NB4 (cell line): ENCODE data around the gene LPAR6.
A peak's percentile ranks its signal among the peaks of the same experiment; 100 is the strongest.

ENCODE experiments used
- DNase-seq: peaks from one replicate; pipeline ENCODE4 v3.0.0; 2010; ENCODE audit warnings: low read depth
- H3K4me3 ChIP-seq: one replicate; pipeline ENCODE4 v1.5.1; 2011; ENCODE audit warnings: mild to moderate bottlenecking, low read depth, low read length, moderate library complexity
- MYC ChIP-seq: IDR thresholded peaks from 2 replicates; pipeline ENCODE4 v1.6.1; 2011; ENCODE audit warnings: low read depth, low read length
- POLR2A ChIP-seq: IDR thresholded peaks from 2 replicates; pipeline ENCODE4 v1.6.1; 2011; ENCODE audit warnings: mild to moderate bottlenecking; ENCODE audit not compliant: insufficient read length; ENCODE audit errors: extremely low read depth
- TF ChIP-seq, protein P1 (sequence below): IDR thresholded peaks from one replicate; pipeline ENCODE4 v1.5.1; 2012; ENCODE audit warnings: low read depth, low read length
- TF ChIP-seq, protein P2 (sequence below): IDR thresholded peaks from 2 replicates; pipeline ENCODE4 v1.6.1; 2011; ENCODE audit warnings: low read depth, low read length

The LPAR6 gene

DNA sequence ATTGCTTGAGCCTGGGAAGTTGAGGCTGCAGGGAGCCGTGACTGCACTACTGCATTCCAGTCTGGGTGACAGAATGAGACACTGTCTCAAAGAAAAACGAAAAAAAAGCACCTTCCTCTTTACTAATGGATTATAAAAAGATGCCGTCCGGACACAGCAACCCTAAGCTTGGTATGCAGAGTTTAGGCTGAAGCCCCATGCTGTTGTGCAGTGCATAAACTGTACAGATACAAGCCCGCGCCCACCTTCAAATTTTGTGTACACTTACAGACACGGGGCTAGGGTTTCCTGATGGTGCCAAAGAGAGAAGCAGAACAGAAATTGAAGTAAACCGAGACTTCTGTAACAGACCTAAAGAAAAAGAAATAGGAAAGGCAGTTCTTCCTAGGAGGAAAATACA is 9.0 kb downstream of the LPAR6 start:
- H3K4me3 ChIP-seq, result no peak overlapping the region

DNA sequence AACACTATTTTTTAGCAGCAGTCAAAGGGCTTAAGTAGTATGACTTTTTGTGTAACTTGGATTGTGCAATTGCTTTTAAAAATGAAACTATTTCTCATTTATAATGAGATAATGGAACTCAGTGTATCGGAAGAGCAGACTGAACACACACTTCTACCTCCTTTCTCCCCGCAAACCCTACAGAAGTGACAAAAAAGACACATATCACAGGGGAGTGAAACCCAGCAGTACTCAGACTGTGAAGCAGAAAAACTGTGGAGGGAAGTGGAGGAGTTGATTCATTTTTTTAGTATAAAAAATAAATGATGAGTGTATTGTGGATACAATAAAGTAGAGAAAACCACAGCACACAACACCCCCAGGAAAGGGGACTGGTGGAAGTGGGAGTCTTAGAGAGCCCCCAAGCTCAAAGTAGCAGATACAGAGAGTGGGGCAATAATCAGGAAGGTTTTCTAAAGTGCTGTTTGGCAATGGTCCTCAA is 9.7 kb downstream of the LPAR6 start:
- no peak overlapping the region for H3K4me3 ChIP-seq

More for the DNA sequence above, 9.0 kb downstream of the LPAR6 start:
- no peak for DNase-seq
- TF ChIP-seq, protein P1, sequence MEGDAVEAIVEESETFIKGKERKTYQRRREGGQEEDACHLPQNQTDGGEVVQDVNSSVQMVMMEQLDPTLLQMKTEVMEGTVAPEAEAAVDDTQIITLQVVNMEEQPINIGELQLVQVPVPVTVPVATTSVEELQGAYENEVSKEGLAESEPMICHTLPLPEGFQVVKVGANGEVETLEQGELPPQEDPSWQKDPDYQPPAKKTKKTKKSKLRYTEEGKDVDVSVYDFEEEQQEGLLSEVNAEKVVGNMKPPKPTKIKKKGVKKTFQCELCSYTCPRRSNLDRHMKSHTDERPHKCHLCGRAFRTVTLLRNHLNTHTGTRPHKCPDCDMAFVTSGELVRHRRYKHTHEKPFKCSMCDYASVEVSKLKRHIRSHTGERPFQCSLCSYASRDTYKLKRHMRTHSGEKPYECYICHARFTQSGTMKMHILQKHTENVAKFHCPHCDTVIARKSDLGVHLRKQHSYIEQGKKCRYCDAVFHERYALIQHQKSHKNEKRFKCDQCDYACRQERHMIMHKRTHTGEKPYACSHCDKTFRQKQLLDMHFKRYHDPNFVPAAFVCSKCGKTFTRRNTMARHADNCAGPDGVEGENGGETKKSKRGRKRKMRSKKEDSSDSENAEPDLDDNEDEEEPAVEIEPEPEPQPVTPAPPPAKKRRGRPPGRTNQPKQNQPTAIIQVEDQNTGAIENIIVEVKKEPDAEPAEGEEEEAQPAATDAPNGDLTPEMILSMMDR, result no peak
- TF ChIP-seq, protein P2, sequence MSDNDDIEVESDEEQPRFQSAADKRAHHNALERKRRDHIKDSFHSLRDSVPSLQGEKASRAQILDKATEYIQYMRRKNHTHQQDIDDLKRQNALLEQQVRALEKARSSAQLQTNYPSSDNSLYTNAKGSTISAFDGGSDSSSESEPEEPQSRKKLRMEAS, result no peak
- TF ChIP-seq MYC, result no peak
- TF ChIP-seq POLR2A, result no peak

DNA sequence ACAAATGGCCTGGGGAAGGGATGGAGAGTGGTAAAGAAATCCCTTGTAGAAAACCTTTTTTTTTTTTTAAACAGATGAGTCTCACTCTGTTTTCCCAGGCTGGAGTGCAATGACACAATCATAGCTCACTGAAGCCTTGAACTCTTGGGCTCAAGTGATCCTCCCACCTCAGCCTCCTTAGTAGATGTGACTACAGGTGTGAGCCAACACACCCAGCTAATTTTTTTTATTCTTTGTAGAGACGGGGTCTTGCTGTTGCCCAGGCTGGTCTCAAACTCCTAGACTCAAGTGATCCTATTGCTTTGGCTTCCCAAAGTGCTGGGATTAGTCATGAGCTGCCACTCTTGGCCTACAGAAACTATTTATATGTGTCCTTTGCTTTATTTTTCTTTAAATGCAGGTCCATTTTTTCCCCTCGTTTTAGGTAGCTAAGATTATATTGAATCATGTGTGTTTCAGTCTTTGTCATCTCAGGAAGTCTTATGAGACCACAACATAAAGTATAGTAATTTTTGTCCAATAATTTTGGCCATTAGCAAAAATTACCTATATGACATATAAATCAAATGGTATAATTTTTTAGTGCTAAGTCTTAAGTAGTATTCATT is 10.5 kb downstream of the LPAR6 start:
- TF ChIP-seq, protein P1, result no peak
- TF ChIP-seq POLR2A (no peak), MYC (no peak)
- TF ChIP-seq, protein P2, result no peak
- DNase-seq, result no peak
- no peak overlapping the region for H3K4me3 ChIP-seq

More for the DNA sequence above, 9.7 kb downstream of the LPAR6 start:
- no peak for DNase-seq
- TF ChIP-seq, protein P1, result no peak
- TF ChIP-seq, protein P2, result no peak
- TF ChIP-seq MYC (no peak), POLR2A (no peak)

DNA sequence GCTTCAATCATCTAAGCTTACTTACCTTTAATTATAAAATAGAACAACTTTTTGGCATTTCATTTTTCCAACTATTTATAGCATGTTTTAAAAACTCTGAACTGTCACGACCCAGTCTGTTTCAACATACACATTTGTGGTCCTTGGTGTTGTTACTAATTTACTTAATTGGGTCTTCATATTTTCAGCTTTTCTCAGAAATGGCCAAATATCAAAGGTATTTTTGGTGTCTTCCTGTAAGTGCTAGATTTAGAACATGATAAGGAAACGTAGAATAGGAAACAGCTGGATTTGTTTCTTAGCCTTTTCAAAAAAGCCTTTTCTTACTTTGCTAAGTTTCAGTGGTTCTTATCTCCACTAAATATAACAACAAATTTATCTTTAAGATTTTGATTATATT is 11.4 kb downstream of the LPAR6 start:
- DNase-seq, result no peak
- TF ChIP-seq, protein P2, result no peak
- H3K4me3 ChIP-seq, result no peak overlapping the region

DNA sequence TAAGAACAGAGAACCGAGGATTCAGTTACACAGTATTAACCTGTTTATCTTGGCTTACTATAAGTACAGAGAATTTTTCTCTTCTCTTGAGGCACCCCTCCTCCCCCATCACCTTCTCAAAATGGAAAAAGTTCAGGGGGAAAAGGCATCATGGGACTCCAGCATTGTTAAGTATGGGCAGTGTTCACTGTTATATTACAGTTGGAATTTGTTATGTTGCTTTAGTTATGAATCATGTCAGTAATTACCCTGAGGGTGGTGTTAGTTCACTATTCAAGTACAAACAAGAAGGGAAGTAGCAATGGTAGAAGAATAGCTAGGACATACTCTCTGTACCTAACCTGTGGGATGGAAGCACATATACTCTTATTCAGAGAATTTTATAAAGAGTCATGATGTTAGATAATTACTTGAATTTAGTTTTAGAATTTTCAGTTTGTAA is 12.0 kb downstream of the LPAR6 start:
- TF ChIP-seq POLR2A, result no peak
- TF ChIP-seq, protein P2, result no peak
- no peak for TF ChIP-seq MYC
- TF ChIP-seq, protein P1, result no peak
- H3K4me3 ChIP-seq, result no peak overlapping the region
- DNase-seq, result peak; percentile 36

DNA sequence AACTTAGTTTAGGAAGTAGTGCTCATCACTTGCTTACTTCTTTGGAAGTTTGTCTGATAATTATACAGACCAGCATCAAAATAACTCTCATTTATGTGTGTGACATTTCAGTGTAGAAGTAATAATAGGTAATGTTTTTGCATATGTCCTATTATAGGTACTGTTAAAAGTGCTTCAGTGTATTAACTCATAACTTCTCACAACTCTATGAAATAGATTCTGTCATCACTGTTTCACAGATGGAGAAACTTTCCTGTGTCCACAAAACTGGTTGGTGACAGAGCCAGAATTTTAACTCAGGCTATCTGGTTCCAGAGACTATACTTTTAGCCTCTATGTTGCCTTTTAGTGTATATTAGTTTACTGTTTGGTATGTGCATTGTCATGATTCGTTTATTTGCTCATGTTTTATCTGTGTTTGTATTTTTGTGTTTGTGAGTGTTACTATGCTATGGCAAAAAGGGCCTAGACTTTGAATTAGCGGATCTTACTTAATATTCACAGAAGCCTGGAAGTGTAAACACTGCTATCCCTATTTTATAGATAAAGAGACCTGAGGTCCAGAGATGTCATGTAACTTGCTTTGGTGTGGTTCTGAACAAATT is 12.7 kb downstream of the LPAR6 start:
- TF ChIP-seq, protein P1, result no peak
- TF ChIP-seq, protein P2, result no peak
- TF ChIP-seq MYC (no peak), POLR2A (no peak)
- H3K4me3 ChIP-seq, result no peak overlapping the region
- no peak for DNase-seq
